RWPE1 (cell line): ENCODE results near the gene PCCA.
"Not testable (repeated sequence)": the region's sequence is repeated elsewhere in the genome, so short reads cannot be mapped to it uniquely, and the experiment has no call there.

Source experiments
- CTCF ChIA-PET: fragments of 350-600 bp; sonication (Branson Sonifier 250); formaldehyde crosslinking; extraction: SDS; loops from one replicate; lab custom pipeline; 2021; lab: Yijun Ruan, JAX
- POLR2A ChIA-PET: fragments of 400-600 bp; formaldehyde crosslinking; extraction: SDS; loops from one replicate; lab custom pipeline; 2020; ENCODE audit warnings: antibody characterized with exemption; ENCODE audit not compliant: low non-redundant PET; lab: Yijun Ruan, JAX
- DNase-seq: peaks from one replicate; pipeline ENCODE4 v3.0.0; 2012; ENCODE audit warnings: low spot score
- H3K27ac ChIP-seq: fragments of 450-650 bp; 2 replicates; pipeline ENCODE4 v1.5.1; 2017
- TF ChIP-seq, protein P1 (sequence below): fragments of 450-650 bp; conservative IDR thresholded peaks from 2 replicates; pipeline ENCODE4 v1.5.1; 2017; ENCODE audit warnings: low read depth, mild to moderate bottlenecking

Gene PCCA

GRCh38 chr13:100059827-100060226 lies 29.1 kb upstream of the PCCA start:
- no peak for DNase-seq
- no peak overlapping the region for H3K27ac ChIP-seq
- ChIA-PET CTCF (no interaction called here), POLR2A (no interaction called here)
- TF ChIP-seq, protein P1, sequence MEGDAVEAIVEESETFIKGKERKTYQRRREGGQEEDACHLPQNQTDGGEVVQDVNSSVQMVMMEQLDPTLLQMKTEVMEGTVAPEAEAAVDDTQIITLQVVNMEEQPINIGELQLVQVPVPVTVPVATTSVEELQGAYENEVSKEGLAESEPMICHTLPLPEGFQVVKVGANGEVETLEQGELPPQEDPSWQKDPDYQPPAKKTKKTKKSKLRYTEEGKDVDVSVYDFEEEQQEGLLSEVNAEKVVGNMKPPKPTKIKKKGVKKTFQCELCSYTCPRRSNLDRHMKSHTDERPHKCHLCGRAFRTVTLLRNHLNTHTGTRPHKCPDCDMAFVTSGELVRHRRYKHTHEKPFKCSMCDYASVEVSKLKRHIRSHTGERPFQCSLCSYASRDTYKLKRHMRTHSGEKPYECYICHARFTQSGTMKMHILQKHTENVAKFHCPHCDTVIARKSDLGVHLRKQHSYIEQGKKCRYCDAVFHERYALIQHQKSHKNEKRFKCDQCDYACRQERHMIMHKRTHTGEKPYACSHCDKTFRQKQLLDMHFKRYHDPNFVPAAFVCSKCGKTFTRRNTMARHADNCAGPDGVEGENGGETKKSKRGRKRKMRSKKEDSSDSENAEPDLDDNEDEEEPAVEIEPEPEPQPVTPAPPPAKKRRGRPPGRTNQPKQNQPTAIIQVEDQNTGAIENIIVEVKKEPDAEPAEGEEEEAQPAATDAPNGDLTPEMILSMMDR = no peak

GRCh38 chr13:100063333-100063732 lies 25.6 kb upstream of the PCCA start:
- CTCF ChIA-PET = interaction anchor here (0.6 kb wide), 1 partner anchor 172 kb away, joined by 7 read pairs; no protein-coding TSS in a partner anchor
- no peak overlapping the region for H3K27ac ChIP-seq
- POLR2A ChIA-PET = no interaction called here
- TF ChIP-seq, protein P1 = no peak
- DNase-seq = no peak

- no peak for DNase-seq
- no peak overlapping the region for H3K27ac ChIP-seq
- ChIA-PET CTCF (interaction anchor here (0.6 kb wide), 2 partner anchors 67 to 1414 kb away, joined by 3 to 4 read pairs; no protein-coding TSS in a partner anchor), POLR2A (no interaction called here)
- TF ChIP-seq, protein P1 = no peak
These were observed 25.0 kb upstream of the PCCA start for GRCh38 chr13:100063906-100064305.

DNA sequence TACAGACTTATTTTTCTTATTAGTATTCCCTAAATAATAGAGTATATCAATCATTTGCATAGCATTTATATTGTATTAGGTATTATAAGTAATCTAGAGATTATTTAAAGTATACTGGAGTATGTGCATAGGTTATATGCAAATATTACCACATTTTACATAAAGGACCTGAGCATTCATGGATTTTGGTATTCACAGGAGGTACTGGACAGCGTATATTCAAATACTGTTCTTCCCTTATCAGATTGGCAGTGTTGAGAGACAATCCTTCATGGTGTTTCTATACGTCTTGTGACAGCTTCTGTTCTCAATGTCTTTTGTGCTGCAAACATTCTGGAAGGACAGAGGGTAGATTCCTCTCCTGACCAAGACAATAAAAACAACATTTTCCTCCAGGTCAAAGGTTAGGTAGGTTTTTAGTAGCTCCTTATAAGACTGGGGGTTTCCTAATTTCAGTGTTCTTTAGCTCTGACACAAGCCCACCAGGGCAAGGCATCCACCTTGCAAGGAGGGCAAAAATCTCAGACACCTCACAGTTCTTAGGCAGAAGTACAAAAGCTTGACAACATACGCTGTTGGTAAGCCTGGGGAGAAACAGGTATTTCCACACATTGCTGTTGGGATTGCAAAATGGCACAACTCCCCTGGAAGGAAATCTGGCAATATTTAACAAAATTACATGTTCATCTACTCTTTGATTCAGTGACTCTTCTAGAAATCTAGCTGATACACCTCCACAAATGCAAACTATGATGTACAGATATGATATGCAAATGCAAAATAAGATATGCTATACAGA lies 20.6 kb upstream of the PCCA start:
- no peak overlapping the region for H3K27ac ChIP-seq
- no peak for DNase-seq
- ChIA-PET CTCF (no interaction called here), POLR2A (no interaction called here)
- TF ChIP-seq, protein P1 = no peak

- H3K27ac ChIP-seq = no peak overlapping the region
- peak; percentile 12 for DNase-seq
- TF ChIP-seq, protein P1 = no peak
- ChIA-PET POLR2A (no interaction called here), CTCF (no interaction called here)
These were observed 19.6 kb upstream of the PCCA start for GRCh38 chr13:100069278-100069677.

DNA sequence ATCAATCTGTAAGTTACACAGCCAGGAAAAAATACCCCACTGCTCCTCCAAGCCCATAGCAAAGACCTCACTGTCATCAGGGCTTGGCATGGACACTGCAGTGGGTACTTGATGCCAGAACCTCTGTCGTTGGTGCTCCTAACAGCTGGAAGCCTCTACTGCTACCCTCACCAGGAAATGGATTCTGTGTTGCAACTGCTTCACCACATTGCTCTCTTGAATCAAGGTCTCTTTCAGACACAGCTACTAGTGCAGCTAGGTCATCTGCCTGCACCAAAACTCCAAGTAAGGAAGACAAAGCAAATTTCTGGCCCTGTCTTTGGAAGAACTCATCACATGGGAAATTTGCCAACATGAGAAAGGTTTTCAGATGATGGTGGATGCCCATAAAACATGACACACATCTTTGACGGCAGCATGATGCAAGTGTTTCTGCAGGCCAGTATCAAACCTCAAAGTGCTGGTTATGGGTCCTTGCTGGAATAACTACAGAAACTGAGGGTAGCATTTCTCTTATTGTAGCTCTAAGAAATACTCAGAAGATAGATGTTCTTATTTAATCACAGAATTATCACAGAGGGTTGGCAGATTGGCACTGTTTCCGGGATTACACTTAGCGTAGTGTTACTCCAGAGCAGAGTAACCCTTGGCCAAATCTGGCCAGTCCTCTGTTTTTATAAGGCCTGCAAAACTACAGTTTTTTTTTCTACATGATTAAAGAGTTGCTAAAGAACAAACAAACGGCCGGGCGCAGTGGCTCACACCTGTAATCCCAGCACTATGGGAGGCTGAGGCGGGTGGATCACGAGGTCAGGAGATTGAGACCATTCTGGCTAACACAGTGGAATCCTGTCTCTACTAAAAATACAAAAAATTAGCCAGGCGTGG lies 12.9 kb upstream of the PCCA start:
- TF ChIP-seq, protein P1 = no peak
- ChIA-PET CTCF (no interaction called here), POLR2A (no interaction called here)
- H3K27ac ChIP-seq = no peak overlapping the region
- no peak for DNase-seq

GRCh38 chr13:100079003-100079402 lies 9.9 kb upstream of the PCCA start:
- DNase-seq, CTCF ChIA-PET, H3K27ac ChIP-seq, POLR2A ChIA-PET: not testable (repeated sequence)

GRCh38 chr13:100083401-100083800 lies 5.5 kb upstream of the PCCA start:
- H3K27ac ChIP-seq, POLR2A ChIA-PET, CTCF ChIA-PET, DNase-seq: not testable (repeated sequence)
